Measurements from ENCODE around the gene NLK. TPM values are rescaled to one million over a fixed set of nuclear protein-coding genes. Genes with fewer than 3 reads are reported as not detected.
"Not testable (repeated sequence)": the region's sequence is repeated elsewhere in the genome, so short reads cannot be mapped to it uniquely, and the experiment has no call there.

Gene NLK
- total RNA-seq, 1 experiment from 2014 or later: 14.9 TPM

GRCh38 chr17:28074010-28074409 lies 31.5 kb downstream of the NLK start:
- Histone ChIP-seq H3K36me3 (ENCODE audit: low read depth, low read length) (peaks cover 15% of the 10 kb centered on the region), H3F3A (ENCODE audit: low read length, unreplicated experiment) (no peaks in the 10 kb centered on the region), H3K27ac (ENCODE audit: low read length) (no peak overlapping the region), H3K27me3 (ENCODE audit: low read length) (no peaks in the 10 kb centered on the region), H3K9me3 (ENCODE audit: low read length) (0 out of 2 replicates have a peak, but pooled peaks cover 5% of the 10 kb centered on the region), H3K4me3 (ENCODE audit: low read length) (no peak overlapping the region), H3K4me2 (ENCODE audit: low read length) (no peak overlapping the region), H3K9me2 (replicated peaks; ENCODE audit: low read length) (no peaks in the 10 kb centered on the region), H3K79me2 (ENCODE audit: low read length) (peaks cover 61% of the 10 kb centered on the region), H2AFZ (ENCODE audit: low read length) (no peak overlapping the region), H3K4me1 (ENCODE audit: insufficient read depth, low read length) (no peaks in the 10 kb centered on the region), H3K9ac (ENCODE audit: low read length) (no peak overlapping the region), H4K20me1 (ENCODE audit: low read length) (no peaks in the 10 kb centered on the region)
- POLR2A ChIA-PET (ENCODE audit: unreplicated experiment): no interaction called here
- DNase-seq (no peak), ATAC-seq (no peak)
- TF ChIP-seq EZH2phosphoT487 (IDR thresholded peaks at IDR 0.05; ENCODE audit: borderline replicate concordance, low read length) (no peak), EZH2 (IDR thresholded peaks at IDR 0.05; ENCODE audit: low read length, unreplicated experiment) (no peak), CTCF (conservative IDR thresholded peaks at IDR 0.05; ENCODE audit: low read depth, low read length) (no peak)
- CTCF ChIA-PET: no interaction called here
- intact Hi-C loops (cut with micrococcal nuclease): no loop called here
- BruUV-seq (replicated peaks): no TSS peak

GRCh38 chr17:28076144-28076543 lies 33.7 kb downstream of the NLK start:
- no peak overlapping the region for H3K4me2 ChIP-seq (ENCODE audit: low read length)
- BruUV-seq (replicated peaks): no TSS peak
- H3K27me3 ChIP-seq (ENCODE audit: low read length): no peaks in the 10 kb centered on the region
- H3K36me3 ChIP-seq (ENCODE audit: low read depth, low read length): peaks cover 10% of the 10 kb centered on the region
- H3K4me1 ChIP-seq (ENCODE audit: insufficient read depth, low read length): no peaks in the 10 kb centered on the region
- H3K27ac ChIP-seq (ENCODE audit: low read length): no peak overlapping the region
- DNase-seq: no peak
- H3K9ac ChIP-seq (ENCODE audit: low read length): no peak overlapping the region
- no peak overlapping the region for H2AFZ ChIP-seq (ENCODE audit: low read length)
- CTCF ChIA-PET: no interaction called here
- intact Hi-C loops (cut with micrococcal nuclease): no loop called here
- H3K9me3 ChIP-seq (ENCODE audit: low read length): 0 out of 2 replicates have a peak, but pooled peaks cover 5% of the 10 kb centered on the region
- H3K4me3 ChIP-seq (ENCODE audit: low read length): no peak overlapping the region
- no peaks in the 10 kb centered on the region for H3F3A ChIP-seq (ENCODE audit: low read length, unreplicated experiment)
- POLR2A ChIA-PET (ENCODE audit: unreplicated experiment): interaction anchor here (0.8 kb wide), 1 partner anchor 18 kb away, joined by 3 read pairs; no protein-coding TSS in a partner anchor
- no peak for ATAC-seq
- H3K9me2 ChIP-seq (replicated peaks; ENCODE audit: low read length): no peaks in the 10 kb centered on the region
- no peaks in the 10 kb centered on the region for H4K20me1 ChIP-seq (ENCODE audit: low read length)
- no peak for TF ChIP-seq EZH2phosphoT487 (IDR thresholded peaks at IDR 0.05; ENCODE audit: borderline replicate concordance, low read length)
- no peak for TF ChIP-seq EZH2 (IDR thresholded peaks at IDR 0.05; ENCODE audit: low read length, unreplicated experiment)
- no peak for TF ChIP-seq CTCF (conservative IDR thresholded peaks at IDR 0.05; ENCODE audit: low read depth, low read length)
- H3K79me2 ChIP-seq (ENCODE audit: low read length): peaks cover 80% of the 10 kb centered on the region

GRCh38 chr17:28077140-28077539 lies 34.7 kb downstream of the NLK start:
- POLR2A ChIA-PET (ENCODE audit: unreplicated experiment); H3K9ac ChIP-seq (ENCODE audit: low read length); intact Hi-C loops (cut with micrococcal nuclease); H3F3A ChIP-seq (ENCODE audit: low read length, unreplicated experiment); CTCF ChIA-PET; H3K36me3 ChIP-seq (ENCODE audit: low read depth, low read length); H4K20me1 ChIP-seq (ENCODE audit: low read length); H3K4me3 ChIP-seq (ENCODE audit: low read length); BruUV-seq (replicated peaks); ATAC-seq; H3K9me2 ChIP-seq (replicated peaks; ENCODE audit: low read length); H3K4me1 ChIP-seq (ENCODE audit: insufficient read depth, low read length); H3K9me3 ChIP-seq (ENCODE audit: low read length); H2AFZ ChIP-seq (ENCODE audit: low read length); H3K27me3 ChIP-seq (ENCODE audit: low read length); DNase-seq; H3K27ac ChIP-seq (ENCODE audit: low read length); H3K4me2 ChIP-seq (ENCODE audit: low read length): not testable (repeated sequence)
- H3K79me2 ChIP-seq (ENCODE audit: low read length): peaks cover 79% of the 10 kb centered on the region
